Non-pigmented ciliary epithelial cell (primary cell): ENCODE data around the gene GDF10.

ENCODE experiments used
- DNase-seq: peaks from one replicate; pipeline ENCODE4 v3.0.0-alpha.2; 2010; ENCODE audit warnings: low read depth

GDF10 gene

DNA sequence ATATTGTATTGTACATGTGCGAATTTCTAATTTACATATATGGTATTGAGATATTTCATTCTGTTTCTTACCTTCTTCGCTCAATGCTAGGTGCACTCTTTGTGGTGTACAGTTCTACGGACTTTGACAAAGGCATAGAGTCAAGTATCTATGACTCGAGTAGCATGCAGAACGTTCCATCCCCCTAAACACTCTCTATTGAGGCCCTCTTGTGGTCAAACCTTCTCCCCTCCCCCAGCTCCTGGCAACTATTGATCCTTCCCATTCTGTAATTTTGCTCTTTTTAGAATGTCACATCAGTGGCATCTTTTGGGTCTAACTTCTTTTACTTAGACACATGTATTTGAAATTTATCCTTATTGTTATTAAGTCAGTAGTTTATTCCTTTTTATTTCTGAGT lies 30.7 kb upstream of the GDF10 start:
- no peak for DNase-seq

DNA sequence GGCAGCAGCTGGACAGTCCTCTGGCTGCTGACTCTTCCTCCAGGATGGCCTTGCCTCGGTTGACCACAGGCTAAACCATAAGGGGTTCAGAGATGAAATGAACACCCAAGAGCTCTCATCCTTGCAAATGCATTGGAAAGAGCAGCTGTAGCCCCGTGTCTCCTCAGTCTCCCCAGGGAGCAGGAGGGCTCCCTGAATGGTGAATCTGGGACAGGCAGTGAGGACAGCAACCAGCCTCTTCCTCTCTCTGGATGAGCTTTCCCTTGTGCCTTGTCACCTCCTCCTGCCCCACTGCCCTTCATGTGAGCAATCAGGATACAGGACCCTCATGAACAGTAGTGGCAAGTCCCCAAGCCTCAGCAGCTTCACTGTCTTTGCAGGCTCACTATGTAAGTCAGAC lies 23.9 kb upstream of the GDF10 start:
- DNase-seq: no peak

DNA sequence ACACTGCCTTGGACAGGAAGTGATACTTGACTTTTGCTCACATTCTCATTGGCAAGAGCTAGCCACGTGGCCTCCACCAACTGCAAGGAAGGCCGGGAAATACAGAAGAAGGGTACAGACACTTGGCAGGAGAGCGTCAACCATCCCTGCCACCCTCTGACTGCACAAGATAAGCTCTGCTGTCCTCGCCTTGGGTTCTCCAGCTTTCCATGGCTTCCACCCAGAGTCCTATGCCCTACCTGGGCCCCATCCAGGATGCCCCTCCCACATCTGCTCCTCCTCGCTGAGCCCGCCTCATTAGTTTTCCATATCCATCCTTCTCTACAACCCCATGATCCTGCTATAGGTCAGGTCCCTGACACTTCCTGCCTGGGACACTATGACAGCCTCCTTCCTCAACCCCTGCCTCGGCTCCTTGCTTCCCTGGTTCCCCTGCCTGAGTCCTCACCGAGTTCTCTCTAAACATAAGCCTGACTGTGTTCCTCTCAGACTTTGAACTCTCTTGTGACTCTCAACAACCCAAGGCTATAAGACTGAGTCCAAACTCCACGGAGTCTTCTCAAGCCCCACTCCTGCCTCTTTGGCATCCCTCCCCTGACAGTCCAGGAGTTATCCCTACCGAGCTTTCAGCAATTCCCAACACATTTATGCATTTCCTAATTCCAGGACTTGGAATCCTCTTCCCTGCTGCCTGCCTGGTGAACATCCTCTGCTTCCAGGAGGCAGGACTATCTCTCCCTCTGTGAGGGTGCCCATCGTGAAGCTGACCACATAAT lies 23.2 kb upstream of the GDF10 start:
- no peak for DNase-seq

DNA sequence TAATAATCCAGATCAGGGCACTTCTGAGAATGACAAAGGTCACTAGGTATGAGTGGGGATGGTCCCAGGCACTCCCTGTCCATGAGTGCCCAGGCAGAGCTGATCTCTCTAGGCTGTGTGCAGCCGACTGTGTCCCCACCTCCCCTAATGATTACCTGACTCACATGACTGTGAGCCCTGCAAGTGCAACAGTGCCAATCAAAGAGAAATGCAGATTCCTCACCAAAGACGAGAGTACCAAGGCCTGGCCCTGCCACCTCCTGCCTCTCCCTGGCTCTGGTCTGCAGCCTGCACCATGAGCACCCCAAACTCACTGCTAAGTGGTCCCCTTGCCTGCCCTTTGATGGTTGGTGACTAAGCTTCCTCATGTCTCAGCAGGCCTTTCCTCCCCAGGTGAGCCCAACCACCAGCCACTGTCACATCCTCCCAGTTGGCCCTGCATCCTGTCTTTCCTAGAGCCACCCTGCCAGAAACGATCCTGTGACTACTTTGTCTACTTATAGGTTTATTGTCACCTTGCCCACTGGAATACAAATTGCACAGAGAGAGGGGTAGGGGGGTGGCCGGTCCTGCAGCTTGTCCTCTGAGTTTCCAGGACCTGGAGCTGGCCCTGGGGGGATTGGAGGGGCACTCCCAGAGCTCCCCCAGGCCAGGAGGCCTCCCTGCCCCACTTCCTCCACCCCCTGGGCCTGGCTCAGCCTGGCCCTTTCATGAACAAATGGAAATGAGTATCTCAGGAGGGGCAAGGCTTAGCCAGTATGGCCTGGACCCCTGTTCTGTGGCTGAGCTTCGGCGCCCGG lies 22.4 kb upstream of the GDF10 start:
- no peak for DNase-seq

DNA sequence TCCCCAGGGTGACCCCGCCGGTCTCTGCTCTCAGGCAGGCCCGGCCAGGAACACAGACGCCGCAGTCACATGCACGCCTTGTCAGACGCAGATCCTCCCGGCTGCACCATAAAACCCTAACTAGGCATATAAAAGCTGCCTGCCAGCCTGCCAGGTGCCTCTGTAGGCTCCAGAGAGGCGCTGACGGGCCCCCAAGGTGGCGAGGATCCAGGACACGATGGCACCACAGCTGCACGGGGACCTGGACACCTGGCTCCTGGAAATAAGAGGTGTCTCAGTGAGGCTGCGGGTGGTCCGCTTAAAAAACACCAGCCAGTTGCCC lies 21.9 kb upstream of the GDF10 start:
- DNase-seq: no peak

DNA sequence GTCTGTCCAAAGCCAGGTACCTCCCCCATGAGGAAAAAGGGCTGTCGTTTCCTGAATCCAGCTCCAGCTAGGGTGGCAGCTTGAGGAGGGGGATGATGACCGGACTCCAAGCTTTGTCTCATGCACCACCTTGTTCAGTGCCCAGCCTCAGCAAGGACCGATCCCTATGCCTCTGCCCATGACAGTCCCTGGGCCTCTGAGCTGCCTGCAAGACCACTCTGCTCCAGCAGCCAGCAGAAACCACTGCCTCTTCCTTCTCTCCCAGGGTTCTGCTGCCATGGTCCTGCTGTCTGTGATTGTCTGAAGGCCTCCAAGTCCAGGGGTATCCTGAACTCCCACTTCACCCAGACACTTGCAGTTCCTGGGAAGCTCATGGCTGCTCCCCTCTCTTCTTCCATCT lies 21.3 kb upstream of the GDF10 start:
- no peak for DNase-seq

DNA sequence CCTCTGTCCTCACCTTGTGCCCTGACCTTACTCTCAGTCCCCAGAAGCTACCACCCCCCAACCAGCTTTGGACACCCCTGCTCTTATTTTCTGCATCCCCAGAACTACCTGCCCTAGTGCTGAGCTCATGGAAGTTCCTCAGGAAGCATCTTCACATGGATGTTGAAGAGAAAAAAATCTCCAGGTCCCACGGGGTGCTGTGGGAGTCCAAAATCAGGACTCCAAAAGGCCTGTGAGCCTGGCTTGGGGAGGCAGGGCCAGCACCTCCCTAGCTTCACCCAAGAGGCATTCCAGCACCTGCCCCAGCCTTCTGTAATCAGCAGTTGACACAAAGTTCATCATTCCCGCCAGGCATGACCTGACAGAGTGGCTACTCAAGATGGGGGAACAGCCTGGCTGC lies 20.7 kb upstream of the GDF10 start:
- DNase-seq: no peak

DNA sequence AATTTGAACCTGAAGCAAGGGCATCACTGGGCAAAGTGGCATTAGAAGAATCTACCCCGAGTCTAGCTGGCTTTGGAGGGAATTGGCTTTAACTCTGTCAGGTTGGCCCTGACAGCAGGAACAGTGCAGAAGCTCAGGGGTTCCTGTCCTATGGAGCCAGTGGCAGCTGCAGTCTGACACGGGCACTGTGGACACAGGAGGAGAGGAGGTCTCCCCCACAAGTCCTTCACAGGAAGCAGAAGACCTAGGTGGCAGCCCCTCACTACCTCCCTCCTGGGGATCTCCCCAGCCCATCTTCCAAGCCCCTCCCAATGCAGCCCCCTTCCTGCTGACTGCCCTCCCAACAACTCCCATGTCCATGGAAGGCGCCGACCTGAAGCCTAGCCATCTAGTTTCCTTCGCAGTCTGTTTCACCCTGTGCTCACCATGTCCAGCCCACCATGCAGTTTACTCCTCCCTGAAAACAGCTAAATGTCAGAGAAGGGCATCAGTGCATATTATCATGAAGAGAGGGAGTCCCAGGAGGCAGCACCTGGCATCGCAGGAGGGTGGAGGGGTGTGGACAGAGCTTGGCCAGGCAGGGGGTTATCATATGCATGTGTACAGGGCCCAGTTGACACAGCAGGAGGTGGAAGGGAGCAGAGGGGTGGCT lies 17.9 kb upstream of the GDF10 start:
- DNase-seq: no peak

DNA sequence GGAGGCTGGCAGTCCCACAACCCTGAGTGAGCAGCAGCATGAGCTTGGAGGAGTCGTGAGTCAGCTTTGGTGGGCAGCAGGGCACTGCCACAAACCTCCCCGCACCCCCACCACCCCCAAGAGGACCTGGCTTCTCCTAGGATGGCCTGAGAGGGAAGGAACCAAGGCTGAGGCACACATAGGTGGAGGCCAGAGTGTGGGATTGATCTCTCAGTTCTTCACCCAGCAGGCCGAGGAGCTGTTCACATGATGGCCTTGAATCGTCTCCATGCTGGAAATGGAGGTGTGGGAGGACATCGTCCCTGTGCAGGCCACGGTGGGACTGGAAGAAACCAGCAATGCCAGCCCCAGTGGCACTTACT lies 17.4 kb upstream of the GDF10 start:
- no peak for DNase-seq

DNA sequence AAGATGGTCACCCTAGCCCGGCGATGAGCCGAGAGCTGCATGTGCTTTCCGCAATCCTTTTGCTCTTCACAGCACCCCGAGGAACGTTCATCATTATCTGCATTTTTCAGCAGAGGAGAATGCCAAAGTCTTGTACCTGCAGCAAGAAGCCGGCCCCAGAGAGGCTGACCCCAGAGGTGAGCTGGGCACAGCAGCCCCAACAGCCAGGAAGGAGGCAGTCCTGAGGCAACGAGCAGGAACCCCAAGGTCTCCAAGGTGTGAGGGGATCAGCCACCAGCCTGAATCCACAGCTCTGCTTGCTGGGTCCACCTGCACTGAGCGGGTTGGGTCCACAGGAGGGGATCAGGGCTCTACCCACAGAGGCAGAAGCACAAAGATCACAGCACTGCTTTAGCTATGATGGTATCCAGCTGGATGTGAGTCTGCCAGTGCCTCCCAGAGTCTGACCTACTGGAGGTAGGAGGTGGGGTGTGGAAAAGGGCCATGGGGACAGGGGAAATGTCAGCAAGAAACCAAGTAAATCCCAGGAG lies 16.8 kb upstream of the GDF10 start:
- no peak for DNase-seq

DNA sequence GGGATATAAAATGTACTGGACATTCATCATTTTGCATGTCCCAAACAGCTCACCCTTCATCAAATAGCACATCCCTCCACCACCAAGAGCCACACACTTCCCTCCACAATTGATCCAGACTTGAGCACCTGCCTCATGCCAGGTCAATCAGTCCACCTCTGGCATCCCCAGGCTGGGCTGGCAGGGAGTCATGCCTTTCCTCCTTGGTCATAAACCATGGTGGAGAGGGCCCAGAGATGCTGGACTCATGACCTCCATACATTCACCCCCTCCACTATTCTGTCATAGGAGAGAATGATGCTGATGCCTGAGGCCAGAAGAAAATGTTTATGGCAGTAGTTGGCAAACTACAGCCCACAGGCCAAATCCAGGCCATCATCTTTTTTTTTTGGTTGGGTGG lies 16.1 kb upstream of the GDF10 start:
- DNase-seq: no peak

DNA sequence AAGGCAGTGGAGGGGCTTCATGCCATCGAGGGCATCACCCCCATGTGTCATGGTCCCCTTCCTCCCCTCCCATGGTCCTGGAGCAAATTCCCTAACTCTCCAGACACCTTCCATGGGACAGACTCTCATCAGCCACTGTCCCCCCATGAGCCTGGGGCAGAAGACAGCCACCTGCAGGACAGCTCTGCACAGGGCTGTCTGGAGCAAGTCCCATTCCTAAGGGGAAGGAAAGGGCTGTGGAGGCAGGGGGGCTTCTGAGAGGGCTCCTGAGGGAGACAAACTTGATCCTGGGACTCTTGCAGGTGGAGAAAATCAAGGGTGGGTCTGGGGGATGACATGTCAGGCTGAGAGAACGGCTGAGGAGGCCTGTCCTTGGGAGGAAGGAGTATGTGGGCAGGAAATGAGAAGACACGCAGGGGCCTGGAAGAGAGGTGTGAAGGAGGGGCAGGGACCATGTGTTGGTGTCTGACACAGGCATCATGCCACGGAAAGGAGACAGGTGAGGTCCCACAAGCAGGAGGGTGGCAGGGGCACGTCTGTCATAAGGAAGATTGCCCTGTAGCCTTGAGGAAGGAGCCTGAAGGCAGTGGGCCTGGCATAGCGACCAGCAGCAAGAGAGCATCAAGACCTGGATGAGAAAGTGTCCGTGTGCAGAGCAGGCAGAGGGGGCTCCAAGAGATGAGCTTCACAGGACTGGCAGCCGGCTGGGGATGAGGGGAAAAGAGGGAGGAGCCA lies 14.4 kb upstream of the GDF10 start:
- DNase-seq: no peak

DNA sequence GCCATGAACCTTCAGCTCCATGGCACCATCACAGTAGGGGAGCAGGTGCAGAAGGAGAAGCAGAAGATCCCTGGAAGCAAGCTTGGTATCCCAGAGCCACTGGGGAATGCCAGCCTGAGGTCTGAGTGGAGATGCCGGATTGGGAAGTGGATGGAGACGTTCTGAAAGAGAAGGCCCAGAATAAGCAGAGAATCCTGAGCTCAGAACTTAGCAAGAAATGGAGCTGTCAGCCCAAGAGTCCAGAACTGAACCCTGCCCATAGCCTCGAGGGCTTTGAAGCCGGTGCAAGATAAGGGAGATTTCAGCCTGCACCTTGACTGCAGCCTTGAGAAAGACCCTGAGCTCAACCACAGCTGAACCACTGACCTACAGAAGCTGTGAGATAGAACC lies 13.9 kb upstream of the GDF10 start:
- DNase-seq: no peak

DNA sequence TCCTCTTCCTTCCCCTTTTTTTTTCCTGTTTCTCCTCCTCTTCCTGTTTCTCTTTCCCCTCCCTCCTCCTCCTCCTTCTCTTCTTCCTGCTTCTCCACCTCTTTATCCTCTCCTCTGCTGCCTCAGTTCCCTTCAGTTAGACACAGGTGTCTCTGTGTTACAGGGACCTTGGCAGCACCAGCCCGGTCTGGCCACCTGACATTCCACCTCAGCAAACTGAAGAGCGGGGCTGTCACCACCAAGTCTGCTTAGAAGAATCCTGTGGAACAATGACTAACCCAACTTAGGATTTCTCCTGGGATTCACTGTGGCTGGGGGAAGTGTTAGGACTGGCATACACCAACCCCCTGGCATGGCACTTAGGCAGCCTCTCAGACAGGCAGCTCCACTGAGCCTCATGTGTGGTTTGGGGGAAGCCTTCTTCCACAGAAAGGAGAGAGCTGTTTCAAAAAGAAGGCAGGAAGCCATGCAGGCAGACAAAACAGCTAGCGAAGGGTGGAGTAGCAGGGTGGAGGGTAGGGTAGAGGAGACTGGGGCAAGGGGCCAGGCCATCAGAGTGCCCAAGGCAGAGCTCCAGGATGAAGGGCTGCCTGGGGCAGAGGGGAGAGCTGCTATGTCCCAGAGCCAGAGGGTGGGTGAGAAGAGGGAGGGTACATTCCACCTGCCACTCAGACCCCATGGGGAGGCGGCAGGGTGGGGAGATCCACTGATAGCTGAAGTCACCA lies 13.2 kb upstream of the GDF10 start:
- DNase-seq: no peak

DNA sequence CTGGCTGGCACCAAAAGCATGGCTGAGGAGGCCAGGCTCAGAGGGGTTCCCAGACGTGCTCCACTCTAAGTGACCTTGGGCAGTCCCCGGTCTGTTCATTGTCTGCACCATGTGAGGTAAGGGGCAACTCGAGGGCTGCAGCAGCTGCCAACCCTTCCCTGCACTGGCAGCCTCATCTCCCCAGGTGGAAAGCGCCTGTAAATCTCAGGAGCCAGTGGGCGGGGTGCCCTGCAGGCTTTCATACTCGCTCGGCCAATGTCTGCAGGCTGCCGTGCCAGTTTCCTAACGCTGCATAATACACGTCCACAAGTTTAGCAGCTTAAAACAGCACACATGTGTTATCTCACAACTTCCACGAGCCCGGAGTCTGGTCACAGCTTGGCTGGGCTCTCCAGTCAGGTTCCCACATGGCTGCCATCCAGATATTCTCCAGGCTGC lies 12.6 kb upstream of the GDF10 start:
- DNase-seq: no peak

DNA sequence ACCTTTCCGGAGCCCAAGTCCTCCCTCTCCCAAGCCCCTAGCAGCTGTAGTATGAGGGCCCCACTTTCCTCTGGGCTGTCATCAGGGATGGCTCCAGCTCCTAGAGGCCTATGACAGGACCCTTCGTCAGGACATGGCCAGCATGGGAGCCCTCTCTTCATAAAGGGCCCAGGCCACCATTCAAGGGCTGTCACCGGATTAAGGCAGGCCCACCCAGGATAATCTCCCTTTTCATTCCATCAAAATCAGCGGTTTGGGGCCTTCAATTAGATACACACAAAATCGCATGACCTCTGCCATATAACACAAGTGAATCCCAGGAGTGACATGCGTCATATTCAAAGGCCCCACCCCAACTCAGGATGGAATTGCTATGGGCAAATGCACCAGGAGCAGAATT lies 12.2 kb upstream of the GDF10 start:
- DNase-seq: no peak

DNA sequence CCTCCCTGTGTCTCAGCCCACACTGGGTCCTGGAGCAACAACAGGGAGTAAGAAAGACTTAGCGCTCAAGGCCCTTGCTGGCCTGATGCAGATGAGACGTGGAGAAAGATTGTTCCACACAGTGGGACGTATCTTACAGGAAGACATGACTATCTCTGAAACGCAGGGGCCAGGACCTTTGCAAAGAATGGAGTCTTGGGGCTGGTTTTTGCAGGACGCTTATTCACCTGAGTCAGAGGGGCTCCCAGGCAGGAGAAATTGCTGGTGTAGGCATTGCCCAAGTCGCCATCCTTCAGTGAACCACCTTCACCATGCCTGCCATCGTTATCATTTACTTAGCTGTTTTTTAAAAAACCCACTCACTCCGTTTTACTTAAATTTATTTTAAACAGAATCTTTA lies 11.8 kb upstream of the GDF10 start:
- DNase-seq: no peak

DNA sequence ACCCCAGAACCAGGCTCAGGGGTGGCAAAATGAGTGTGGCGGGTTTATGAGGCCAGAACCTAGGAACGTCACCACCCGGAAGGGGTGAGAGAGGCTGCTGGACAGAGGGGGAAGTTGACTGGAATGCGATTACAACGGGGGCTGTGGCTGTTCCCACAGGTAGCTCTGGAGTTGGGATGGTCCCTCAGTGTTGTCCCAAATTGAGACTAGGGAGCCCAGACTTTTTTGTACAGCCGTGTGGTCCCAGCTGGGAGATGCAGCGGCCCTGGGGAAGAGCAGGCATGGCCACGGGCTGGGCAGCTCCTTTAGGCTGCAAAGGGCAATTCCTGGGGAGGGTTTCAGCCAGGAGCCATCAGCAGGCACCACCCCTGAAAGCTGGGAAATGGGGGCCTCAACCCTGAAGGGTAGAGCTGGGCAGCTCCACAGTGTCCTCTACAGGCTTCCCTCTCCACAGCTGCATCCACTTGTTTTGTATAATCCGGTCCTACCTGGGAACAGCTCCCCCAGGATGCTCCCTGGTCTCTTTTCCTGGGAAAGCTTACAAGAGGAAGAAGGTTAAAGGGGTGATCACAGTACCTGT lies 11.0 kb upstream of the GDF10 start:
- DNase-seq: no peak

DNA sequence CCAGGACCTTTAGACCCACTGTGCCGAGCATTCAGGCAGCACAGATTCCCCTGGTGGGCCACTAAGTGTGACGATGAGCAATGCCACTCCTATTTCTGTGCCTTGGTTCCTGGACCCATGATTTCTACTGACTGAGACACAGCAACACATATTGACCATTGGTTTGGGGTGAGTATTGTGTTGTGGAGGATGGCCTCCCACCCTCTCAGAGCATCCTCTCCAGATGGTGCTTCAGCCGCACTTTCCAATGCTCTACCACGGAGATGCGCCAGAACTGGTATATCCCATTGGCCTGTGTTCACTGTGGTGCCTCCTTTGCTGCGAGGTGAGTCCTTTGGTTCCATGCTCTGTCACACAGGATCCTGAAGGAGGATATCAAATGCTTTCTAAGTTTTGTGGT lies 10.1 kb upstream of the GDF10 start:
- DNase-seq: no peak

DNA sequence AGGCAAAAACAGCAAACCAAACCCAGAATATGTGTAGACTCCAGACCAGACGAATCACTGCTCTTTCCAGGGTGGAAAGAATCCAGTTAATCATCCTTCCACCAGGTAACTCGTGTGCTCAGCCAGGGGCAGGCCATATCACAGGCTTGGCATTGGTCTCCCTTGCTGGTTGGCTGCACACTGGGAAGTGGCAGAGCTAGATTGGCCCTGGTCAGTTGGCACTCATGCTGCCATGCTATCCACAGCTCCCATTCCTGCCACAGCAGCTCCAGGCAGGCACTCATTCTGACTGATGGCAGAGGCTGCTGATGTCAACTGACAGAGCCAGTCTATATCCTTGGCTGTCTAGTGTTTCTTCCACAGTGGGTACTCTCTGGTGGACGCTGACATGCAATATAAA lies 9.7 kb upstream of the GDF10 start:
- DNase-seq: no peak

DNA sequence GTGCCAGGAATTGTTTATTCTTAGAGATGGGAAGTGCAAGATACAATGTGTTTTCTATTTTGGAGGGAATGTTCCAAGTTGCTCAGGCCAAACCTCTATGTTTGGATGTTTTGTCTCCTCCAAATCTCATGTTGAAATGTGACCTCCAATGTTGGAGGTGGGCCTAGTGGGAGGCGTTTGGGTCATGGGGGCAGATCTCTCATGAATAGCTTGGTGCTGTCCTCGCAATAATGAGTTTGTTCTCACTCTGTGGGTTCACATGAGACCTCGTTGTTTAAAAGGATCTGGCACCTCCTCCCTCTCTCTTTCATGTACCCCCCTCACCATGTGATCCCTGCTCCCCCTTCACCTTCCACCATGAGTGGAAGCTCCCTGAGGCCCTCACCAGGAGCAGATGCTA lies 8.3 kb upstream of the GDF10 start:
- no peak for DNase-seq
